ENCODE results near the gene BAIAP2L2.

Gene BAIAP2L2

DNA sequence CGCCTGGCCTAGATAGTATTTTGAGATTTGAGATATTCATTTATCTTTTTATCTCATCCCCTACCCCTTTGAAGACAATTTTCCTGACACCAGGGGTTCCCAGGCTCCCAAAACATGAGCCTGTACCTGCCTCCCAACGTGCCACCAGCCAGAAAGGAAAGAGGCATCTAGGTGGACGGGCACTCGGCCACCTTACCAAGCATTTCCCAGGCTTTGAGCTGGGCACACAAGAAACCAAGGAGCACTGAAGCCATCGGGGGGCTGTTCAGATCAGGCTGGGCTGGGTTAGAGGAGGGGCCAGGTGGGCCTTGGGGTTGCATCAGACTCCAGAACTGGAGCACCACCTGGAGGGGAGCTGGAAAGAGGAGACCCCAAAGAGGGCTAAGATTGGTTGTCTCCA is 28.5 kb upstream of the BAIAP2L2 start:
- Histone ChIP-seq H3K27ac (ENCODE audit: low read length) (no peak overlapping the region), H3K9me3 (ENCODE audit: control insufficient read depth, low read depth, low read length) (no peaks in the 10 kb centered on the region), H3K9ac (ENCODE audit: low read length) (no peak overlapping the region), H3K4me3 (ENCODE audit: low read length) (no peak overlapping the region), H3K4me1 (ENCODE audit: control insufficient read depth, low read depth, low read length) (no peaks in the 10 kb centered on the region), H3K36me3 (ENCODE audit: control insufficient read depth, low read depth, low read length) (no peaks in the 10 kb centered on the region), H3K27me3 (ENCODE audit: control insufficient read depth, insufficient read depth, low read length) (no peaks in the 10 kb centered on the region)

GRCh38 chr22:38137876-38138687 is 27.6 kb upstream of the BAIAP2L2 start:
- no peaks in the 10 kb centered on the region for H3K36me3 ChIP-seq (ENCODE audit: control insufficient read depth, low read depth, low read length)
- no peaks in the 10 kb centered on the region for H3K9me3 ChIP-seq (ENCODE audit: control insufficient read depth, low read depth, low read length)
- no peak overlapping the region for H3K27ac ChIP-seq (ENCODE audit: low read length)
- no peak overlapping the region for H3K4me3 ChIP-seq (ENCODE audit: low read length)
- no peak overlapping the region for H3K9ac ChIP-seq (ENCODE audit: low read length)
- no peaks in the 10 kb centered on the region for H3K4me1 ChIP-seq (ENCODE audit: control insufficient read depth, low read depth, low read length)
- no peaks in the 10 kb centered on the region for H3K27me3 ChIP-seq (ENCODE audit: control insufficient read depth, insufficient read depth, low read length)

- Histone ChIP-seq H3K36me3 (ENCODE audit: control insufficient read depth, low read depth, low read length) (no peaks in the 10 kb centered on the region), H3K9me3 (ENCODE audit: control insufficient read depth, low read depth, low read length) (no peaks in the 10 kb centered on the region), H3K27ac (ENCODE audit: low read length) (no peak overlapping the region)
Measured at GRCh38 chr22:38136607-38137006, 26.1 kb upstream of the BAIAP2L2 start.

GRCh38 chr22:38135133-38135706 is 24.7 kb upstream of the BAIAP2L2 start:
- Histone ChIP-seq H3K4me3 (ENCODE audit: low read length) (no peak overlapping the region), H3K36me3 (ENCODE audit: control insufficient read depth, low read depth, low read length) (no peaks in the 10 kb centered on the region), H3K4me1 (ENCODE audit: control insufficient read depth, low read depth, low read length) (no peaks in the 10 kb centered on the region), H3K9me3 (ENCODE audit: control insufficient read depth, low read depth, low read length) (no peaks in the 10 kb centered on the region), H3K9ac (ENCODE audit: low read length) (no peak overlapping the region), H3K27me3 (ENCODE audit: control insufficient read depth, insufficient read depth, low read length) (no peaks in the 10 kb centered on the region), H3K27ac (ENCODE audit: low read length) (no peak overlapping the region)

More at GRCh38 chr22:38136607-38137006, 26.1 kb upstream of the BAIAP2L2 start:
- Histone ChIP-seq H3K27me3 (ENCODE audit: control insufficient read depth, insufficient read depth, low read length) (no peaks in the 10 kb centered on the region), H3K4me1 (ENCODE audit: control insufficient read depth, low read depth, low read length) (no peaks in the 10 kb centered on the region), H3K4me3 (ENCODE audit: low read length) (no peak overlapping the region), H3K9ac (ENCODE audit: low read length) (no peak overlapping the region)

GRCh38 chr22:38133331-38133730 is 22.8 kb upstream of the BAIAP2L2 start:
- H3K27ac ChIP-seq (ENCODE audit: low read length) = no peak overlapping the region
- no peak overlapping the region for H3K4me3 ChIP-seq (ENCODE audit: low read length)
- no peak overlapping the region for H3K9ac ChIP-seq (ENCODE audit: low read length)
- no peaks in the 10 kb centered on the region for H3K36me3 ChIP-seq (ENCODE audit: control insufficient read depth, low read depth, low read length)
- no peaks in the 10 kb centered on the region for H3K27me3 ChIP-seq (ENCODE audit: control insufficient read depth, insufficient read depth, low read length)
- H3K9me3 ChIP-seq (ENCODE audit: control insufficient read depth, low read depth, low read length) = no peaks in the 10 kb centered on the region
- no peaks in the 10 kb centered on the region for H3K4me1 ChIP-seq (ENCODE audit: control insufficient read depth, low read depth, low read length)

GRCh38 chr22:38132794-38133193 is 22.3 kb upstream of the BAIAP2L2 start:
- Histone ChIP-seq H3K27ac (ENCODE audit: low read length) (no peak overlapping the region), H3K36me3 (ENCODE audit: control insufficient read depth, low read depth, low read length) (no peaks in the 10 kb centered on the region), H3K9ac (ENCODE audit: low read length) (no peak overlapping the region), H3K4me3 (ENCODE audit: low read length) (no peak overlapping the region), H3K27me3 (ENCODE audit: control insufficient read depth, insufficient read depth, low read length) (no peaks in the 10 kb centered on the region), H3K4me1 (ENCODE audit: control insufficient read depth, low read depth, low read length) (no peaks in the 10 kb centered on the region), H3K9me3 (ENCODE audit: control insufficient read depth, low read depth, low read length) (no peaks in the 10 kb centered on the region)

GRCh38 chr22:38132136-38132535 is 21.7 kb upstream of the BAIAP2L2 start:
- Histone ChIP-seq H3K27ac (ENCODE audit: low read length) (no peak overlapping the region), H3K4me1 (ENCODE audit: control insufficient read depth, low read depth, low read length) (no peaks in the 10 kb centered on the region), H3K9me3 (ENCODE audit: control insufficient read depth, low read depth, low read length) (no peaks in the 10 kb centered on the region), H3K9ac (ENCODE audit: low read length) (no peak overlapping the region), H3K27me3 (ENCODE audit: control insufficient read depth, insufficient read depth, low read length) (no peaks in the 10 kb centered on the region), H3K36me3 (ENCODE audit: control insufficient read depth, low read depth, low read length) (no peaks in the 10 kb centered on the region), H3K4me3 (ENCODE audit: low read length) (no peak overlapping the region)

GRCh38 chr22:38131399-38131798 is 20.9 kb upstream of the BAIAP2L2 start:
- H3K4me3 ChIP-seq (ENCODE audit: low read length) = no peak overlapping the region
- H3K36me3 ChIP-seq (ENCODE audit: control insufficient read depth, low read depth, low read length) = no peaks in the 10 kb centered on the region
- no peaks in the 10 kb centered on the region for H3K9me3 ChIP-seq (ENCODE audit: control insufficient read depth, low read depth, low read length)
- no peaks in the 10 kb centered on the region for H3K27me3 ChIP-seq (ENCODE audit: control insufficient read depth, insufficient read depth, low read length)
- H3K4me1 ChIP-seq (ENCODE audit: control insufficient read depth, low read depth, low read length) = no peaks in the 10 kb centered on the region
- no peak overlapping the region for H3K27ac ChIP-seq (ENCODE audit: low read length)
- no peak overlapping the region for H3K9ac ChIP-seq (ENCODE audit: low read length)

GRCh38 chr22:38129856-38130255 is 19.4 kb upstream of the BAIAP2L2 start:
- no peaks in the 10 kb centered on the region for H3K9me3 ChIP-seq (ENCODE audit: control insufficient read depth, low read depth, low read length)
- no peaks in the 10 kb centered on the region for H3K36me3 ChIP-seq (ENCODE audit: control insufficient read depth, low read depth, low read length)
- H3K9ac ChIP-seq (ENCODE audit: low read length) = no peak overlapping the region
- no peak overlapping the region for H3K4me3 ChIP-seq (ENCODE audit: low read length)
- H3K4me1 ChIP-seq (ENCODE audit: control insufficient read depth, low read depth, low read length) = no peaks in the 10 kb centered on the region
- H3K27me3 ChIP-seq (ENCODE audit: control insufficient read depth, insufficient read depth, low read length) = no peaks in the 10 kb centered on the region
- H3K27ac ChIP-seq (ENCODE audit: low read length) = no peak overlapping the region

GRCh38 chr22:38129021-38129420 is 18.5 kb upstream of the BAIAP2L2 start:
- Histone ChIP-seq H3K27ac (ENCODE audit: low read length) (no peak overlapping the region), H3K4me3 (ENCODE audit: low read length) (no peak overlapping the region), H3K27me3 (ENCODE audit: control insufficient read depth, insufficient read depth, low read length) (no peaks in the 10 kb centered on the region), H3K4me1 (ENCODE audit: control insufficient read depth, low read depth, low read length) (no peaks in the 10 kb centered on the region), H3K36me3 (ENCODE audit: control insufficient read depth, low read depth, low read length) (no peaks in the 10 kb centered on the region), H3K9me3 (ENCODE audit: control insufficient read depth, low read depth, low read length) (no peaks in the 10 kb centered on the region), H3K9ac (ENCODE audit: low read length) (no peak overlapping the region)

- H3K27ac ChIP-seq (ENCODE audit: low read length) = no peak overlapping the region
- no peaks in the 10 kb centered on the region for H3K27me3 ChIP-seq (ENCODE audit: control insufficient read depth, insufficient read depth, low read length)
- no peaks in the 10 kb centered on the region for H3K36me3 ChIP-seq (ENCODE audit: control insufficient read depth, low read depth, low read length)
- no peak overlapping the region for H3K4me3 ChIP-seq (ENCODE audit: low read length)
- H3K9ac ChIP-seq (ENCODE audit: low read length) = no peak overlapping the region
- H3K4me1 ChIP-seq (ENCODE audit: control insufficient read depth, low read depth, low read length) = no peaks in the 10 kb centered on the region
- H3K9me3 ChIP-seq (ENCODE audit: control insufficient read depth, low read depth, low read length) = no peaks in the 10 kb centered on the region
Measured at GRCh38 chr22:38127869-38128268, 17.4 kb upstream of the BAIAP2L2 start.

Measured in iPS-18a (cell line).